Thoracic aorta (tissue), 2 donors: ENCODE results near the gene MT4. TPM values are rescaled to one million over a fixed set of nuclear protein-coding genes. Genes with fewer than 3 reads are reported as not detected.

Experiments used
- ATAC-seq: fragments of 150-250 bp; one replicate; pipeline ENCODE4 v1.8.0; 2017; ENCODE audit warnings: low read depth; ENCODE audit not compliant: insufficient number of reproducible peaks, low FRiP score
- DNase-seq: peaks from one replicate; pipeline ENCODE4 v3.0.0-alpha.2; 2020; ENCODE audit warnings: low spot score
- H3K27ac ChIP-seq, 2 donors: fragments of 200-600 bp; sonication (generic); 1 replicate in 1 of 2; 2 replicates in 1 of 2; pipeline ENCODE4 v1.5.1; 2016; ENCODE audit warnings: mild to moderate bottlenecking in 2 of 2, moderate library complexity in 2 of 2
- H3K27me3 ChIP-seq: fragments of 200-600 bp; sonication (generic); replicated peaks from 2 replicates; pipeline ENCODE4 v1.6.0; 2016; ENCODE audit warnings: mild to moderate bottlenecking; ENCODE audit not compliant: insufficient read depth
- H3K36me3 ChIP-seq: fragments of 200-600 bp; sonication (generic); one replicate; pipeline ENCODE4 v1.5.1; 2016
- H3K4me1 ChIP-seq, 2 donors: fragments of 200-600 bp; sonication (generic); 1 replicate in 1 of 2; 2 replicates in 1 of 2; pipeline versions ENCODE4 v1.5.1 to v1.6.0; 2016; ENCODE audit warnings: low read depth in 2 of 2, mild to moderate bottlenecking in 1 of 2; ENCODE audit not compliant: control insufficient read depth in 1 of 2
- H3K4me3 ChIP-seq: fragments of 200-600 bp; sonication (generic); 2 replicates; pipeline ENCODE4 v1.5.1; 2016; ENCODE audit warnings: mild to moderate bottlenecking
- H3K9me3 ChIP-seq: fragments of 200-600 bp; sonication (generic); 2 replicates; pipeline ENCODE4 v1.5.1; 2016
- CTCF ChIP-seq: fragments of 200-600 bp; sonication (generic); IDR thresholded peaks from one replicate; pipeline ENCODE4 v1.5.1; 2019; ENCODE audit warnings: antibody characterized with exemption
- total RNA-seq, 2 donors: library from RNA; depleted of rRNA; stranded (reverse); fragments of >200 nt; gene quantifications; one replicate each; pipeline versions ENCODE4 v1.1.0 to v1.2.3, GENCODE V29; 2016

The MT4 gene
- total RNA-seq, 2 donors from 2014 or later = not detected

GRCh38 chr16:56615353-56615752 lies 50.5 kb downstream of the MT4 start:
- no peak overlapping the region for H3K27ac ChIP-seq
- peaks cover 14 to 35% of the 10 kb centered on the region in 2 donors for H3K4me1 ChIP-seq
- no peak overlapping the region for H3K4me3 ChIP-seq
- no peak for DNase-seq
- no peak for TF ChIP-seq CTCF
- no peaks in the 10 kb centered on the region for H3K36me3 ChIP-seq
- ATAC-seq = no peak
- no peaks in the 10 kb centered on the region for H3K9me3 ChIP-seq
- H3K27me3 ChIP-seq = no peaks in the 10 kb centered on the region

DNA sequence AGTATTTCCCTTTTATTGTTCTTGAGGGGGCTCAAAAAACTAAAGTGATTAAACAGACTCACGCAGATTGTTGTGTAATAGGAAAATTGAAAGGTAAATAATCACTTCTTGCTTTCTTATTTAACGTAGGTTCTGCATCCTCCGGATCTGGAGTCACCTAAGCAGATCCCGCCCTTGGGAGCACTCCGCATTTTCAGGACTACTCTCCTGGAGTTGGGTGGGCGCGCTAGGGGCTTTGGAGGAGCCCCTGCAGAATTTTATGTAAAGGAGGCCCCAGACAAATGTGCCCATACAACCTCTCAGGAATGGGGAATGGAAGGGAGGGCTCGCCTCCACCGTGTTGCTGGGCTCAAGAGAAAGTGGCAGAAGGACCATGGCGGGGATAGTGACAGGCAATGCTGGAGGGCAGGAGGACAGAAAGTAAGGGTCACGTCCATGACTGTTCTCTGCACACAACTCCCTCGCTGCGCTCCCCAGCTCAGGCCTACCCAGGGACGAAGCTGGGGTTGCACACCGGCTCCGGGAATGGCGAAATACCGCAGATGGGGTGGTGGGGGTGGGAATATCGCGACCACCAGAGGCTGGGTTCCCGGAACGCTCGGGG lies 51.8 kb downstream of the MT4 start:
- Histone ChIP-seq H3K36me3 (no peaks in the 10 kb centered on the region), H3K27ac (no peak overlapping the region), H3K4me3 (peak overlapping the region; percentile 62), H3K4me1 (peaks cover 4 to 22% of the 10 kb centered on the region in 2 donors), H3K9me3 (no peaks in the 10 kb centered on the region), H3K27me3 (no peaks in the 10 kb centered on the region)
- TF ChIP-seq CTCF = no peak
- no peak for DNase-seq
- no peak for ATAC-seq

GRCh38 chr16:56617212-56618085 lies 52.6 kb downstream of the MT4 start:
- TF ChIP-seq CTCF = peak; percentile 19
- ATAC-seq = peak; percentile 54
- no peaks in the 10 kb centered on the region for H3K27me3 ChIP-seq

DNA sequence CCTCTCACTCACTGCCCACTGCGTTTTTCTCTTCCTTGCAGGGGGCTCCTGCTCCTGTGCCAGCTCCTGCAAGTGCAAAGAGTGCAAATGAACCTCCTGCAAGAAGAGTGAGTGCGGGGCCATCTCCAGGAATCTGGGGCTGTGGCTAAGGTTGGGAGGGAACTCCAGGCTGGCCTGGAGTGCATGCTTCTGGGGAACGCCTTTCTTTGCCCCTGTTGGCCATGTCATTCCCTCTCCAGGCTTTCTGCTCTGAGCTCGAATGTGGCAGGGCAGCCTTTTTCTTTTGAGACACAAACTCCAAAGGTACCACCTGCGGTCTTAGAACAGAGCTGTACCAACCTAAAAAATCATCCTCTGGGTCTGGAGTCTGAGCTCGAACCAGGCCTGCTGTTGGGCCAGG lies 53.3 kb downstream of the MT4 start:
- no peak for TF ChIP-seq CTCF
- Histone ChIP-seq H3K4me3 (no peak overlapping the region), H3K27me3 (no peaks in the 10 kb centered on the region), H3K4me1 (peaks cover 4 to 14% of the 10 kb centered on the region in 2 donors), H3K9me3 (no peaks in the 10 kb centered on the region), H3K27ac (no peak overlapping the region), H3K36me3 (no peaks in the 10 kb centered on the region)
- DNase-seq = no peak
- ATAC-seq = no peak

More at GRCh38 chr16:56617212-56618085, 52.6 kb downstream of the MT4 start:
- Histone ChIP-seq H3K27ac (peak overlapping the region; percentile 34 to 60), H3K9me3 (no peaks in the 10 kb centered on the region), H3K4me1 (peaks cover 4 to 14% of the 10 kb centered on the region in 2 donors), H3K36me3 (no peaks in the 10 kb centered on the region), H3K4me3 (peak overlapping the region; percentile 62)
- no peak for DNase-seq

Other genes starting within 250 kb of the MT4 start
- 100 to 1,000 TPM; 153 to 209 TPM for gene AMFR, start 139.5 kb upstream of the MT4 start, total RNA-seq
- 10 to 100 TPM; 43.5 to 52.3 TPM for gene NUDT21, start 113.7 kb upstream of the MT4 start, total RNA-seq
- gene OGFOD1, start 113.5 kb upstream of the MT4 start, total RNA-seq = 10 to 100 TPM; 43.3 to 71.7 TPM
- 10 to 100 TPM; 33.3 to 39.3 TPM for gene BBS2, start 45.0 kb upstream of the MT4 start, total RNA-seq
- not detected for gene MT3, start 24.5 kb downstream of the MT4 start, total RNA-seq
- 100 to 1,000 TPM; 107 to 185 TPM for gene MT2A, start 43.5 kb downstream of the MT4 start, total RNA-seq
- 100 to 1,000 TPM; 106 to 214 TPM for gene MT1E, start 60.7 kb downstream of the MT4 start, total RNA-seq
- gene MT1M, start 67.6 kb downstream of the MT4 start, total RNA-seq = 10 to 100 TPM; 23.2 to 53.6 TPM
- 100 to 1,000 TPM in 1 of 2 donors, 1 to 10 TPM in 1; 6.5 to 168 TPM for gene MT1A, start 73.6 kb downstream of the MT4 start, total RNA-seq
- not detected for gene MT1B, start 86.8 kb downstream of the MT4 start, total RNA-seq
- 1 to 10 TPM; 3.1 to 3.9 TPM for gene MT1F, start 92.9 kb downstream of the MT4 start, total RNA-seq
- gene MT1G, start 103.0 kb downstream of the MT4 start, total RNA-seq = 10 to 100 TPM in 1 of 2 donors, not detected in 1; 34.7 TPM
- gene MT1H, start 104.7 kb downstream of the MT4 start, total RNA-seq = not detected
- 100 to 1,000 TPM; 308 to 320 TPM for gene MT1X, start 117.4 kb downstream of the MT4 start, total RNA-seq
- gene NUP93, start 165.1 kb downstream of the MT4 start, total RNA-seq = 10 to 100 TPM; 25.7 to 38.7 TPM